Gastrocnemius medialis (tissue), 4 donors: ENCODE measurements around the gene DAW1.

ENCODE experiments used
- POLR2A ChIP-seq, 2 donors: fragments of 450-650 bp; IDR thresholded peaks; one replicate each; pipeline ENCODE4 v1.6.1; 2017; ENCODE audit warnings: antibody characterized with exemption in 2 of 2, mild to moderate bottlenecking in 2 of 2, moderate library complexity in 2 of 2
- TF ChIP-seq, protein P1 (sequence below), 5 experiments: fragments of 450-650 bp in 3 of 5; fragments of 200-600 bp in 2 of 5; sonication (generic) in 2 of 5; IDR thresholded peaks in 4 of 5; conservative IDR thresholded peaks in 1 of 5; 1 replicate in 4 of 5; 2 replicates in 1 of 5; pipeline ENCODE4 v1.5.1; 2016 to 2019; ENCODE audit warnings: antibody characterized with exemption in 5 of 5, mild to moderate bottlenecking in 3 of 5, moderate library complexity in 3 of 5

DNA sequence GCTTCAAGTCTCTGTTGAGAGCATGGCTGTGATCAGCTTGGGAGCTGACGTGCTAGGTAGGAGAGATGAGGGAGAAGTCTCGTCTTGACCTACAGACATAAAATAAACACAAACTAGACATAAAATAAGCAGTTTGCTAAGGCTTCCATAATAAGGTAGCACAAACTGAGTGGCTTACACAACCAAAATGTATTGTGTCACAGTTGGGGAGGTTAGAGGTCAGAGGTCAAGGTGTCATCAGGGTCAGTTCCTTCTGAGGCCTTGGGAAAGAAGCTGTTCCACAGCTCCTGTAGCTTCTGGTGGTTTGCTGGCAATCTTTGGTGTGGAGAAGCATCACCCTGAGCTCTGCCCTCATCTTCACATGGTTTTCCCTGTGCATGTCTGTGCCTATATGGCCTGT lies 20.2 kb downstream of the DAW1 start:
- TF ChIP-seq, protein P1, sequence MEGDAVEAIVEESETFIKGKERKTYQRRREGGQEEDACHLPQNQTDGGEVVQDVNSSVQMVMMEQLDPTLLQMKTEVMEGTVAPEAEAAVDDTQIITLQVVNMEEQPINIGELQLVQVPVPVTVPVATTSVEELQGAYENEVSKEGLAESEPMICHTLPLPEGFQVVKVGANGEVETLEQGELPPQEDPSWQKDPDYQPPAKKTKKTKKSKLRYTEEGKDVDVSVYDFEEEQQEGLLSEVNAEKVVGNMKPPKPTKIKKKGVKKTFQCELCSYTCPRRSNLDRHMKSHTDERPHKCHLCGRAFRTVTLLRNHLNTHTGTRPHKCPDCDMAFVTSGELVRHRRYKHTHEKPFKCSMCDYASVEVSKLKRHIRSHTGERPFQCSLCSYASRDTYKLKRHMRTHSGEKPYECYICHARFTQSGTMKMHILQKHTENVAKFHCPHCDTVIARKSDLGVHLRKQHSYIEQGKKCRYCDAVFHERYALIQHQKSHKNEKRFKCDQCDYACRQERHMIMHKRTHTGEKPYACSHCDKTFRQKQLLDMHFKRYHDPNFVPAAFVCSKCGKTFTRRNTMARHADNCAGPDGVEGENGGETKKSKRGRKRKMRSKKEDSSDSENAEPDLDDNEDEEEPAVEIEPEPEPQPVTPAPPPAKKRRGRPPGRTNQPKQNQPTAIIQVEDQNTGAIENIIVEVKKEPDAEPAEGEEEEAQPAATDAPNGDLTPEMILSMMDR (IDR thresholded peaks at IDR 0.05 in 4 of 5, conservative IDR thresholded peaks at IDR 0.05 in 1 of 5) = no peak
- TF ChIP-seq POLR2A (IDR thresholded peaks at IDR 0.05) = no peak
